B cell (primary cell): Measurements from ENCODE around the gene PLP1.

Experiments used
- EZH2 ChIP-seq: IDR thresholded peaks from 2 replicates; pipeline ENCODE4 v1.6.1; 2012; ENCODE audit warnings: borderline replicate concordance, low read depth, mild to moderate bottlenecking, moderate library complexity, low read length; ENCODE audit not compliant: insufficient read depth, poor library complexity, severe bottlenecking
- TF ChIP-seq, protein P1 (sequence below): fragments of 200-600 bp; IDR thresholded peaks from one replicate; pipeline ENCODE4 v1.8.0; 2022; ENCODE audit warnings: antibody characterized with exemption, mild to moderate bottlenecking

DNA sequence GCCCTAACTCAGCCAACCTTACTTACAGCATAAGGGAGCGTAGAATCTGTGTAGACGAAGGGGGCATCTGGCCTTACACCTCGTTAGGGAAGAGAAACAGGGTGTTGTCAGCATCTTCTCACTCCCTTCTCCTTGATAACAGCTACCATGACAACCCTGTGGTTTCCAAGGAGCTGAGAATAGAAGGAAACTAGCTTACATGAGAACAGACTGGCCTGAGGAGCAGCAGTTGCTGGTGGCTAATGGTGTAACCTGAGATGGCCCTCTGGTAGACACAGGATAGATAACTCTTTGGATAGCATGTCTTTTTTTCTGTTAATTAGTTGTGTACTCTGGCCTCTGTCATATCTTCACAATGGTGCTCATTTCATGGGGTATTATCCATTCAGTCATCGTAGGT is 14.6 kb downstream of the PLP1 start:
- TF ChIP-seq, protein P1, sequence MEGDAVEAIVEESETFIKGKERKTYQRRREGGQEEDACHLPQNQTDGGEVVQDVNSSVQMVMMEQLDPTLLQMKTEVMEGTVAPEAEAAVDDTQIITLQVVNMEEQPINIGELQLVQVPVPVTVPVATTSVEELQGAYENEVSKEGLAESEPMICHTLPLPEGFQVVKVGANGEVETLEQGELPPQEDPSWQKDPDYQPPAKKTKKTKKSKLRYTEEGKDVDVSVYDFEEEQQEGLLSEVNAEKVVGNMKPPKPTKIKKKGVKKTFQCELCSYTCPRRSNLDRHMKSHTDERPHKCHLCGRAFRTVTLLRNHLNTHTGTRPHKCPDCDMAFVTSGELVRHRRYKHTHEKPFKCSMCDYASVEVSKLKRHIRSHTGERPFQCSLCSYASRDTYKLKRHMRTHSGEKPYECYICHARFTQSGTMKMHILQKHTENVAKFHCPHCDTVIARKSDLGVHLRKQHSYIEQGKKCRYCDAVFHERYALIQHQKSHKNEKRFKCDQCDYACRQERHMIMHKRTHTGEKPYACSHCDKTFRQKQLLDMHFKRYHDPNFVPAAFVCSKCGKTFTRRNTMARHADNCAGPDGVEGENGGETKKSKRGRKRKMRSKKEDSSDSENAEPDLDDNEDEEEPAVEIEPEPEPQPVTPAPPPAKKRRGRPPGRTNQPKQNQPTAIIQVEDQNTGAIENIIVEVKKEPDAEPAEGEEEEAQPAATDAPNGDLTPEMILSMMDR, result no peak
- TF ChIP-seq EZH2, result no peak
